ENCODE measurements around the gene WIPI1. TPM values are rescaled to one million over a fixed set of nuclear protein-coding genes. Genes with fewer than 3 reads are reported as not detected.
A peak's percentile ranks its signal among the peaks of the same experiment; 100 is the strongest.

WIPI1 gene
- total RNA-seq, 1 donor from 2014 or later: 49.6 TPM

DNA sequence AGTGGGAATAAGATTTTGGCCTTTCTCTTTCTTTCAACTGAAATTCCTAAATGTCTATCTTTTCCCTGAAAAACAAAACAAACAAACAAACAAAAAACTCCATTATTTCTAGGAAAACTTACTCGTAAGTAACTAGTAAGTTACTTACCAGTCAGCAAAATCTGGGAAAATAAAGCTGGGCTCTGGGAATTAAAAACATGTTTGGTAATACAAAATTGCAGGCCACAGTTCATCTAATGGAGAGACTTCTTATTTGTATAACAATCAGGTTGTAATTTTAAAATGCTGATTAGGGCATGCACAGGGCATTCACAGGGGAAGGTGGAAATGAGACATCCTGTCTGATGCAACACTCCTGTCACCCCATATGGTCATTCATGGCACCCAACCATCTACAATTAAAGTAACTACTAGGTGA, 3.8 kb upstream of the WIPI1 start:
- no peak for DNase-seq (ENCODE audit: low read depth in 2 of 2)

DNA sequence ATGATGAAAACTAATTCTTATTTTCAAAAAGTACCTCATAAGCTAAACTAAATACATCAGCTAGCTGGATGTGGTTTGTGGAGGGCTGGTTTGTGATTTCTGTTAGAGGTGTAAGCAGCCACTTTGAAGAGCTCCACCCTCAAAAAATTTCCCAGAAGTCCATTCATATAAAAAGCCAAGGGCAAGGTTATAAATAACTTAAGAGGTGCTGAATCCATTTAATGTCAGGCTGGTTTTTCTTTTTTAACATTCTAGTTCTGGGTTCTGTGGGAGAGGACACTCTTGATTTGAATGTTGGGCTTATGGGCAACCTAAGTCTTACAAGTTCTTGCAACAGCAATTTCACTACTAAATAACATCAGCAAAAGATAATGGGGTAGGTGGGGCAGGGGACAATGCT, 3.4 kb upstream of the WIPI1 start:
- DNase-seq (ENCODE audit: low read depth in 2 of 2): no peak

DNA sequence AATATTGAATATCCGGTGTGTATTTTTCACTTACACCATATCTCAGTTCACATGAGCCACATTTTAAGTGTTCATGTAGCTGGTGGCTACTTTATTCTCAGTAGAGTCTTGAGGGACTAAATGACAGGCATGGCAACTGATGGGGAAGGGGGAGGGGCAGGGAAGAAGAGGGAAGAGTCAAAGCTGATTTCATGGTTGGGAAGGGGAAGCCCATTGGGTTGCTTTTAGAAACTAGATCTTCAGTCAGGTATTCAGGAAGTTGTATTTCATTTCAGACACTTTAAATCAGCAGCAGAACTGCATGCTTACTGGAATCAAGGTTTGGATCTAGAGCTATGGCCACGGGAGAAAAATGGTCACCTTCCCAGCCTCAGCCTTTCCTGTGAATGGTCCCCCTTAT, 2.9 kb upstream of the WIPI1 start:
- no peak for DNase-seq (ENCODE audit: low read depth in 2 of 2)

DNA sequence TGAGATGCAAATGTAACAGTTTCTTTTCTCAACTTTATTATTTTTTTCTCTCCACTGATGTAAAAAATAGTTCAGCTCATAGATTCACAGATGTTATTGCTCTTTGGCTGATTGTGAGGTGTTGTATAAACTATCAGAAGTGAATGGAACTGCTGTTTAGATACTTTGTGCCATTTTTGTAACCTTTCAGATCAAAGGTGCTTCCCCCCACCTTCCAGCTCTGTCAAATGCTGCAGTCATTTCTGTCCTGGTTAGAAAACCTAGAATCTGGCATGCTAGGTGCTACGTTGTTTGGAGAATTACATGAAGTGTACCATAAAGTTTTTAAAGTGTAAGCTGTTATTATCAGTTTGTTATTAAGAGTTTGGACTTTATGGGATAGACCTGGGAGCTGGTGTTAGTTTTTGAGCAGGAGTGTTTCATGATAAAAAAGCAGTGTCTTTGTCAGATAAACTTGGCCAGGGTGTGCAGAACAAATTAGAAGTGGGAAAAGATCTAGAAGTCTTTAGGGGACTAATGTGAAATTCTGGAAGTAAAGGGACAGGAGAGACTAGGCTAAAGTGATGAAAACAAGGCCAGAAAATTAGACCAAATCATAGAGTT, 1.8 kb upstream of the WIPI1 start:
- no peak for DNase-seq (ENCODE audit: low read depth in 2 of 2)

DNA sequence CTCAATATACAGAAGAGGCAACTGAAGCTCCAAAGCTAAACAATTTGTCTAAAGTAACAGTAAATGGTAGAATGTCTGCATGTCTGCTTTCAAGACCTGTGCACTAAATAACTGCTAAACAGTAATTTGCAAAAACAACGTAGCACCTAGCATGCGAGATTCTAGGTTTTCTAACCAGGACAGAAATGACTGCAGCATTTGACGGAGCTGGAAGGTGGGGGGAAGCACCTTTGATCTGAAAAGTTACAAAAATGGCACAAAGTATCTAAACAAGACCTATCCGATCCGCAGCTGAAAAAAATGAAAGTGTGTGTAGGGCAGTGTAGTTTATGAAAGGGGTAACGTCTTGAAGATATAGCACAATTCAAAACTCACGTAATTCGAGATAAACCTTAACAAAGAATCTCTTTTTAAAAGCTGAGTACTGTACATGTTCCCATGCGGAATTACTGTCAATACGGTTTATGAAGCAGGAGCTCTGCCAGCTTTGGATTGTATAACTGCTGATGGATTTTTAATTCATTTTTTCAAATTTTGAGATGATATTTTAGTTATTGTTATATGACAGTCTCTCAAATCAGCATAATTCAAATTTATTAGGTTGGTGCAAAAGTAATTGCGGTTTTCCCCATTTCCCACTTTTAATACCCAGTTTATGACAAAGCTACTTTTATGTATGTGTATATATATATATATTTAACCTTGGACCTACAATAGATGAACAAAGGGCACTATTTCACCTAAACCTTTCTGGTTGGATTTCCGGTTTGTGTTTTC, 1.2 kb upstream of the WIPI1 start:
- DNase-seq (ENCODE audit: low read depth in 2 of 2): no peak

DNA sequence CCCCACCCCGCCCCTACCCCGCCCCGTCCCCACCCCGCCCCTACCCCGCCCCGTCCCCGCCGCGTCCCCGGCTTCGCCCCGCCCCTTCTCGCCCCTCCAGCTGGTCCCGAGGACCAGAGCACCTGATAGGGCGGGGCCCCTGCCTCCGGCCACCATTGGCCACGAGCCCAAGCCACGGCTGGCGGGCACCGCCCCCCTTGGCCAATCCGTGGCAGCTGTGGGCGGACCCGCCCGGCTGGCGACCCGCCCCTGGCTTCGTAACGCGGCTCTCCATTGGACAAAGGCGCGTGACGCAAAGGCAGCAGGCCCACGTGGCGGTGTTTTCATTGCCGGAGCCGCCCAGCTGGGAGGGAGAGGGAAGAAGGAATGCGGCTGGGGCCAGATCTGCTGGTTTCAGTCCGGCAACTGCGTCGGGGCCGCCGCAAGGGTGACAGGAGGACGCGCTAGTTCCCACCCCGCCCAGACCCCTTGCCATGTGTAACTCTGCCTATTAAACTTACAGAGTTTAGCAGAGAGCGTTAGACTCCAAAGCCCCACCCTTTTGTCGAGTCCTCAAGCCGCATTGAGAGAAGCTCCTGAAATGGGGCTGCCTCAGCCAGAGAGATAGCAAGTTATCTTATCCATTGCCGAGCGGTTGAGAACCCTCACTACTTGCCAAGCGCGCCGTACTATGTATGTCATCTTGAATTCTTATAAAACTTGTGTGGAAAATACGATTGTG, 403 bp upstream of the WIPI1 start:
- DNase-seq (ENCODE audit: low read depth in 2 of 2): peak; percentile 94 to 99

DNA sequence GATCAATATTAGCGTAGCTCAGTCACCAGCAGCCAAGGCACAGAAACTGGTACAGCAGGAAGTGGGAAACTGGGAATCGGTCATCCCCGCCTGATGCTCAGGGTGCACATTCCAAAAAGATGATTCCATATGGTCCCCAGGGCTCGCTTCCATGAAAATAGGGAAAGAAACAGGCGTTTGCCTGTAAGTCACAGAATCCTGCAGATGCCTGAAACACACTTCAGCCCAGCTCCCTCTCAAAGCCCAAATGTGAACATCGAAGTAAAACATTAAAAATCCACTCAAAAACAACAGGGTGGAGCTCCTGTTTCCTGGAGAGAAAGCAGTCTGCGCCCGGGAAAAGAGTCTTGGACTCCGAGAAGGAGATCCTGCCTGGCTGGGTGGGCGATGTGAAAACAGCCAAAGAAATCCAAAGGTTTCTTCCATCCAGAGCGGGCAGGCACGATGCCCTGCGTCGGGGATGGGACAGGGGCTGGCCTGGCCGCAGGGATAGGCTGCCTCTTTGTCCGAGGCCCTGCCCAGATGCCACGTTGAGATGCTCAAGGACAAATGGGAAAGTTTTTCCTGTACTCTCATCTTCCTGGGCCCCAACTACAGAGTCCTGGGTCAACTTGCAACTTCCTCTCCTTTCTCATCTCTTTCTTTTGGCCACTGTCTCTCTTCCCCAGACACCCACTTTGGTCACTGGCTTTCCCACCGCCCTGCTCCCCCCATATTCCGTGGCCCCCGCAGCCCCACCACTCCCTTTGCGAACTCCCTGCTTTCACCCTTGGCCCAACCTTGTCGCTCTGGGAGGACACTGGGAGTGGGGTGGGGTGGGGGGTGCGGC, 743 bp downstream of the WIPI1 start:
- DNase-seq (ENCODE audit: low read depth in 2 of 2): peak; percentile 45 to 94

DNA sequence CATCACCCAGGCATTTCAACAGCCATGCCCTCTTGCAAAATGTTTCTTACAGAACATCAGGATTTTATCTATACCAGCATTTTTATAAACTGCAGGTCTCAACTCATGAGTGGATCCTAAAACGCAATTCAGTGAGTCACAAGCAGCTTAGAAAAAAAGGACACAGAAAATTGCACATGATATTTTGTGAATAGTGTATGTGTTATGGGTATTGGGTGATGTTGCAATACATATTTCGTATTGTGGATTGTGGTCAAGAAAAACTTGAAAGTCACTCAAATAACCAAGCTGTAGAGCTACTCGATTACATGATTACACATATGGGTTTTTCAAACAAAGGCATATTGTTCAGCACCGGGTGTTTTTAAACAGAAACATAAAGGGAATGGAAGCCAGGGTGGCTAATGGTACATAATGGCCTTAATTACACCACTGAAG, 1.4 kb downstream of the WIPI1 start:
- DNase-seq (ENCODE audit: low read depth in 2 of 2): no peak

DNA sequence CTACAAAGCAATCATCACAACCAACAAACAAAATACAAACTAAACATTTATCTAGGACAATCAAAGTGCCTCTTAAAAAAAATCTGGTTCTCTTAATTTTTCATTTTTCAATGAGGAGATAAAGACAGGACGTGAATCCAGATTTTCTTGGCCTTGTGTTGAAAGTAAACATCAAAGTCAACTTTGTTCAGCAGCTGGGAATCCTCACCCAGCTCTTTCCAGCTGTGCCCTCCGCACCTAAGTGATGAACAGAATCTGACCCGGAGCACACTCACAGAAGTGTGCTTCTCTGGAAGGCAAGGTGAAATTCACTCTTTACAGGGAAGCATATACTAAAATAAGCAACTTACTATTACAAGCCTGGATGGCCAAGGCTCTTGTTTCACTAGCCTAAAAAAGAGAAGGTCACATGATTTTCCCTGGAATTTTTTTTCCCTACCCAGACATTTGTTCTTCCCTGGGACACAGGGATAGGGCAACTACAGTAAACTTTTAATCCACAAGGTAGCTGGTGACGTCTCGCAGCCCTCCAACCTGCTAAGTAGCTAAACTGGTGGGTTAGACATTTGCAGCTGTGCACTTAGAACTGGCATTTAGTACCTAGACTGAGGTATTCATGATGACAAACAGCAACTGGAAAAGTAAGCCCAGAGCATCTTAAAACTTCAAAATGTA, 3.2 kb downstream of the WIPI1 start:
- no peak for DNase-seq (ENCODE audit: low read depth in 2 of 2)

DNA sequence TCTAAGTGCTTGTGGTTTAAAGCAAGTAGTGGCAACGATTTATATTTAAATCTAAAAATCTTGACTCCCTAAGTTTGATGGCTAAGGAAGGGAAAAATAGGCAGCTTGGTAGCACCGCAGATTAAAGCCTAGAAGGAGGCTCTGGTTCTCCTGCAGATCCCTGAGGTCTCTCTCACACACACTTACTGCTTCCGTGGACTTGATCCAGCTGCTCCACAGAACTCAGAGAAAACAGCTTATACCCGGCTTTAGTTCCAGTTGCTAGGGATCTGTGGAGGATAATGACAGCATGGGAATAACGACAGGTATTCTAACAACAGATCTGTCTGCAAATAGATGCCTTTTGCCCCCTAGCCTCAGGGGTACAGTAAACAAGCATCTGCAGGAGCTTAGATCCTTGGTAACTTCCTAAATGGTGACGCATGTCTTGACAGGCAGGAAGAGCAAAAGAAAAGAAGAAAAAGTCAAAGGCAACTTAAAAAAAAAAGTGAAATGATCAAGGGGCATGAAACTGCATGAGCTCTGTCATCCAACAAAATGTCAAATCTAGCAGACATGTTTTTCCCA, 4.5 kb downstream of the WIPI1 start:
- no peak for DNase-seq (ENCODE audit: low read depth in 2 of 2)

DNA sequence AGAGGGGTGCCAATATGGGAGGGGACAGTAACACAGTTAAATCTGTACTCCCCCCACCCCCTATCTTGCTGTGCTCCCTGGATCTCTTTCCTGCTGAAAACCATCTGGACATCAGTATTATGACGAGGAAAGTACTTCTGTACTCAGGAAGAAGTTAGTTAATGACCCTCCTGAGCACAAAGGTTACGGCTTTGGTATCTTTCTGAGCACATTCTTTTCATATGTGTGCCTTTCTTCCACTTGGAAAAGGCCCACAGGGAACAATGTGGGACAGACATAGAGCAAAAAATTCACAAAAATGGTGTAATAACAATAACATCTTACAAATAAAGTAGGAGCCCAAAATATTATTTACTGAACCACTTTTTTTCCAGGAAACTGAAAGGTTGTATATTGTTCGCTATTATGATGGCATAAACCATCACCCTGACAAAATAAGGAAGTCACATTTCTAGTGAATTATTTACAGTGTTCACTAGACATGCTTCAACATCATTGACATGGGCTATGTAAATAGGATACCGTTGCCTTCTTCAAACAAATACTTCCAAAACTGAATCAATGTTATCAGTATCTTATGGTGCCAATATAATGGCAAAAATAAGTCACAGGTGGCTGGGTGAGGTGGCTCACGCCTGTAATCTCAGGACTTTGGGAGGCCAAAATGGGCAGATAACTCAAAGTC, 5.5 kb downstream of the WIPI1 start:
- DNase-seq (ENCODE audit: low read depth in 2 of 2): no peak

DNA sequence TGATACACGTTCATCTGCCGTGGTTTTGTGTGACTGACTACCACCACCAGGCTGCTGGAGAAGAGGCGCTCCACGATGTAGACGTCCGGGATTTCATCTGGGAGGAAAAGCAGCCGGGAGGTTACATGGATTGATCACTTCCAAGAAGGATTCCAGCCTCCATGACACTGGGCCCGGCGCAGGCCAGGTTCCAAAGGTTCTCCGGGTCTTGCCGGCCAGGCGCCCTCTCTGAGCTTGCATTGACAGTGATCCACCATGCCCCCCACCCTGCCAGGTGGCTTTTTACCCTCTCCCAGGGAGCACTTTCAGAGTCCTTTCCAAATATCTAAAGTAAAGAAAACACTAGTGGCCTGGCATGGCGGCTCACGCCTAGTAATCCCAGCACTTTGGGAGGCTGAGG, 6.5 kb downstream of the WIPI1 start:
- DNase-seq (ENCODE audit: low read depth in 2 of 2): no peak

DNA sequence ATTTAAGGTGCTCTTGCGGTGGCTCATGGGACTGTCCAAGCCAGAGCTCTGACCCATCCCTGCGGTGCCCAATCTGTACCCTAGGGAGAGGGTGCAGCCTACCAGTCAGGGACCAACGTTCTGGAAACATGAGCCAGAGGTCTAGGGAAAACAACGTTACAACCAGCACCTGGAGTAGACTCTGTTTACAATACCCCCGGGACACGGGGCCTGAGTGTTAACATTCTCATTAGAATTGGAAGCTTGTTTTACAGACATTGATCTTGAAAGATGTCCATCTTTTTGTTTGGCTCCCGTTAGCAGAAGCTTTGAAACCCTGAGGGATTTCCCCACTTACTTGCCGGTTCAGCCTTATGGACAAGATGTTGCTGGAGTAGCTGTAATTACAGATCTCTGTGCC, 6.9 kb downstream of the WIPI1 start:
- no peak for DNase-seq (ENCODE audit: low read depth in 2 of 2)

DNA sequence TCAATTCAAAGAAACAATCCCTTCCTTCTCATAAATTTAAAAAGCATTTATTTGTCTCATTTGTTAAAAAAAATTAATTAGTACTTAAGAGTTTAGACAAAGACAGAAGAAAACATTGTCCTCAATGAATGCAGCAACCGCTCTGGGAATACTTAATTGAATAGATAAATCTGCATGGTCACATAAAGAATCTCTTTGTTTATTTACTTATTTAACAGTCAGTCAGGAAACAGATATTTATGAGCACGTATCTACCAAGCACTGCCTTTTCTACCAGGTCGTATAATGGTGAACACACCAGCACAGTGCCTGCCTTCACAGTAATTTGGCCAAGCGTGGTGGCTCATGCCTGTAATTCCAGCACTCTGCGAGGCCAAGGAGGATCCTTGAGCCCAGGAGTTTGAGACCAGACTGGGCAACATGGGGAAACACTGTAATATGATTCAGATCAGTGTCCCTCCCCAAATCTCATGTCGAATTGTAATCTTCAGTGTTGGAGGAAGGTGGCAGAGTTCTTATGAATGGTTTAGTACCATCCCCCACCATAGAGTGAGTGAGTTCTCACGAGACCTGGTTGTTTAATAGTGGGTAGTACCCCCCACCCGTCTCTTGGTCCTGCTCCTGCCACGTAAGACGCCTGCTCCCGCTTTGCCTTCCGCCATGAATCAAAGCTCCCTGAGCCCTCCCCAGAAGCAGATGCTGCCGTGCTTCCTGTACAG, 8.1 kb downstream of the WIPI1 start:
- DNase-seq (ENCODE audit: low read depth in 2 of 2): no peak

DNA sequence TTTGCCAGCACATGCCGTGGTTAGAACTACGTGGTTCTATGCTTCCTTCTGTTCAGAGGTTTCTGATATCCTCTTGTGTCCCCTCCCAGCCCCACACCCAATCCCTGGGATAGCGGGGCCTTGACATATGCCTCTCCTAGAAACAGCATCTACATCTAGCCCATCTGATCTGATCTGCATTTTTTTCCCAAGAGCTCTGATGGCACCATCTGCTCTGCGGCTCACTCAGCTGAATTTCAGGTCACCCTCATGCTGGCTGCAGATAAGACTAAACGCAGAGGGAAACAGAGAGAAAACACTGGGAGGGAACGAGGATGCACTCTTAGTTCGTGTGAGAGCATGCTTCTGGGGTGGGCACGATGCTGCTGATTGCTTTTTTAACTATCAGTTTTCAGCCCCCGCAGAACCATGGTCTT, 10.7 kb downstream of the WIPI1 start:
- DNase-seq (ENCODE audit: low read depth in 2 of 2): no peak

DNA sequence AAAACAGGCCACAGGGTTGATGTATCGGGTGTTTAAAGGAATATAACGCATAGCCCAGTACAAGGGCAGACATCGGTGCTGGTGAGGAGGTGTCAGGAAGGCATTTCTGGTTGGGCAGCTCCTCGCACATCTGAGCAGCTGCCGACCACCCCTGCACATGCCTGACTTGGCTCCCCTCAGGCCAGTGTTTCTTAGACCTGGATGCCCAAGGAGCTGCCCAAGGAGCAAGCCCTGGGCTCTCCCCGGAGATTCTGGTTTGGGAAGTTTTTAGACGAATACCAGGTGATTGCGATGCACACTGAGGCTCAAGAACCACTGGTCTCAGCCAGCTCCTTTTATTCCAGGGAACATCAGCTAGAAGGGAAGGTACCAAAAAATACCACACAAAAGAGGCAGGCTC, 11.6 kb downstream of the WIPI1 start:
- no peak for DNase-seq (ENCODE audit: low read depth in 2 of 2)

DNA sequence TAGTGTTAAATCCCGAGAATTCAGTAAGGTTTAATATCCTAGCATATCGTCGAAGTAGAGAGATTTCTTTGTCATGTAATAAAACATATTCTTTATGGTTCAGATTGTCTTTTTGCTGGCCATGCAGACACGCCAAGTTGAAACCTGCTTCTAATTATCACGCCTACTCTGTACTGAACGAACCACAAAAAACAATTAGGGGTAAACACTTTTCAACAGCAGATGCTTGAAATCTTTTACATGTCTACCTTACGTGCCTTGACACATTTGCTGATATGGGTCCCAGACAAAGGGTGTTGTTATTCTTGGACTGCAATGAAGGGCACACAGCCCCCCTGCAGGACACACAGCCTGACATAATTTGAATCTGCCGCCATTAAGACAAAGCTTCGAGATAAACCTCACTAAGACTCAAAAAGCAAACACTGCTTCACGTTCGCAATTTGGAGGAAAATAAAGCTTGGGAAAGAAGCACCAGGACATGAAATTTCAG, 13.3 kb downstream of the WIPI1 start:
- no peak for DNase-seq (ENCODE audit: low read depth in 2 of 2)

DNA sequence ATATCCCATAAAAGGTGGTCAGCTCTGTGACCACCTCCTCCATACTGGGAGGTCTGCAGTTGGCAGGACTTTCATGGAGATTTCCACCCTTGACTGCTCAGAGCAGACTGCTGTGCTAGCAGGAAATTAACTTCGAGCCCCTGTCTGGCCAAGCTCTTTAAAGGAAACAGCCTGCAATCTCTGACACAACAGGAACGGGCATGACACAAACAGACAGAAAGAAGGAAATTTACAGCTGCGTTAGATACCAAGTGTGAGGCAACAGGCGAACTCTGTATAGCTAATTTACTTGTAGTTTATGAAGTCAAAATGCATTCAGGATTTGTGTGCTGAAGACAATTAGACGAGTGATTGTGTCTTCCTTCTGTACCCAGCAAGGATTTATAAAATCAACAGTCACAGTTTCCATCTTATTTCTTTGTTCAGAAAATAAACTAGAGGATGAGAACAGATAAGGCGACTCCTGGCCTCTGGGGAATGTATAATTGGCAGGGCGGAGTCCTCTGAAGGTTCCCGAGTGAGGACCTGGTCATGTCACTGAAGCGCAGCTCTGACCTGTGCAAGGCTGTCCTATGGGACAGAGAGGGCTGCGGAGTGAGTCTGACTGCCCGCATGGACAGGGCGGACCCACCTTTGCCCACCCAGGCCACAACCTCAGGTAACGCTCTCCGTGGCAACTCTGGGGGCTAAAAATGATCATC, 16.1 kb downstream of the WIPI1 start:
- peak; percentile 79 to 95 for DNase-seq (ENCODE audit: low read depth in 2 of 2)

DNA sequence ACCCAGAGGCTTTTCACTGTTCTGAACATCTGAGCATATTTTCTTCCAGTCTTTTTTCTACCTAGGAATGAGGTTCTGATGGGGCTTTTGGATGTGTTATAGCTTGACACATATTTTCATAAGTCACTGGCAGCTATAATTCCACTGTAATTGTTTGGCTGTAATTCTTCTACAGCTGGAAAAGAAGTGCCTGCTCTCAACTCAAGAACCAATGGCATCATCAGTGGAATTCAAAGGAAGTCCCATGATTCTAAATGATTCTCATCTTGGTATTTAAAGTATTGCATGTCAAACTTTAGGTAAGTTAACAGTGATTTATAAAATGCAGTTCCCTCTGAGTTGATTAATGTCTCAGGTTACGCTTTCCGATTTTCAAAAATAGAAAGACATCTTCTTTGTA, 16.8 kb downstream of the WIPI1 start:
- DNase-seq (ENCODE audit: low read depth in 2 of 2): peak in 1 of 2 donors; percentile 17

All from dermis microvascular lymphatic vessel endothelial cell (primary cell).